ENCODE data around the gene DBF4B. TPM values are rescaled to one million over a fixed set of nuclear protein-coding genes. Genes with fewer than 3 reads are reported as not detected.

Gene DBF4B
- 3.0 and 4.8 TPM in 2 replicates for total RNA-seq

GRCh38 chr17:44708401-44709263 lies at the start of gene DBF4B:
TSS of gene DBF4B (plus strand) at chr17:44708665. CDS start at chr17:44708821, 156 bp downstream.

GRCh38 chr17:44689477-44690217 lies 18.8 kb upstream of the DBF4B start, which contains the start of gene CCDC43:
TSS of gene CCDC43 (minus strand) at chr17:44689776. CDS start at chr17:44689753, 23 bp downstream.

GRCh38 chr17:44758414-44759085 lies 50.1 kb downstream of the DBF4B start, which contains the start of gene ADAM11:
TSS of gene ADAM11 (plus strand) at chr17:44758988. CDS start at chr17:44759200, 212 bp downstream.

Other genes starting within 250 kb of the DBF4B start
- 21.7 and 24.6 TPM in 2 replicates for gene GPATCH8, start 205.3 kb upstream of the DBF4B start, total RNA-seq
- 18.3 and 31.5 TPM in 2 replicates for gene FZD2, start 151.2 kb upstream of the DBF4B start, total RNA-seq
- gene MEIOC, start 52.2 kb upstream of the DBF4B start, total RNA-seq = under 0.01 and 0.05 TPM in 2 replicates
- 37.4 and 37.9 TPM in 2 replicates for gene CCDC43, start 18.9 kb upstream of the DBF4B start, total RNA-seq
- 0.30 and 0.69 TPM in 2 replicates for gene ADAM11, start 50.3 kb downstream of the DBF4B start, total RNA-seq
- 13.1 and 43.7 TPM in 2 replicates for gene GJC1, start 121.6 kb downstream of the DBF4B start, total RNA-seq
- not detected in 2 replicates for gene HIGD1B, start 139.2 kb downstream of the DBF4B start, total RNA-seq
- 92.1 and 207 TPM in 2 replicates for gene EFTUD2, start 190.8 kb downstream of the DBF4B start, total RNA-seq
- gene GFAP, start 206.8 kb downstream of the DBF4B start, total RNA-seq = 1.5 and 2.0 TPM in 2 replicates
- gene KIF18B, start 239.1 kb downstream of the DBF4B start, total RNA-seq = 0.30 and 3.2 TPM in 2 replicates

Measured in smooth muscle cell of the umbilical artery (primary cell).